ENCODE data around the gene TRAF3.
"Not testable (repeated sequence)": the region's sequence is repeated elsewhere in the genome, so short reads cannot be mapped to it uniquely, and the experiment has no call there.

The TRAF3 gene

DNA sequence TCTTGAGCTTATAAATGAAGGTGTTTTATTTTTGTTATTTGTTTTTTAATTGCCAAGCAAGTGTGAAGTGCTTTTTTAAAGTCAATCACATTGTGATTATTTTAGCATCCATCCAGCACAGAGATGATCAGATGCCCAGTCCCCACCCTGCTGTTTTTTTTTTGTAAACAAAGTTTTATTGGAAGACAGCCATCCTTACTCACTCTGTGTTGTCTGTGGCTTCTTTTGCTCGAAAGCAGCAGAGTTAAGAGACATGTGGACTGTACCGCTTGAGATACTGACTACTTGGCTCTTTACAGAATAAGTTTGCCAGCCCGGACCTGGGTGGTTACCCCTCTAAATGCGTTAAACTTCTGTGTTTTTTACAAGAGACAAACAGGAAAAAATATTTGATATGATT lies 114.3 kb downstream of the TRAF3 start:
- no peak for DNase-seq (ENCODE audit: low spot score)

DNA sequence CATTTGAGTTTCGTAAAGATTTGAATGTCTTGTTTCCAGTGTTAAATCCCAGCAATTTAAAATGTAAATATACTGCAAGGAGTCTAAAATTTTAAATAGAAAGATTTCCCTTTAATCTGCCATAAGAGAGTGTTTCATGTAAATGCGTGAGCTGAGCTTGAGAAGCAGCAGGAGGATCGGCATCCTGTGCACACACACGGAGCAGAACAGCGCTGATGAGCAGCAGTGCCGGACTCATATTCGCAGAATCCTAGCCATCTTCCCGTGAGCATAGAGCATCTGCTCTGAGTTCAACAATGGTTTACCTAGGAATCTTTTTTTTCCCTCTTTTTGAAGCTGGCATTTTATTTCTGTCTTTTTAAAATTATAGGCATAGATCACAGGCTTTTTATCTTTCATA lies 115.4 kb downstream of the TRAF3 start:
- no peak for DNase-seq (ENCODE audit: low spot score)

DNA sequence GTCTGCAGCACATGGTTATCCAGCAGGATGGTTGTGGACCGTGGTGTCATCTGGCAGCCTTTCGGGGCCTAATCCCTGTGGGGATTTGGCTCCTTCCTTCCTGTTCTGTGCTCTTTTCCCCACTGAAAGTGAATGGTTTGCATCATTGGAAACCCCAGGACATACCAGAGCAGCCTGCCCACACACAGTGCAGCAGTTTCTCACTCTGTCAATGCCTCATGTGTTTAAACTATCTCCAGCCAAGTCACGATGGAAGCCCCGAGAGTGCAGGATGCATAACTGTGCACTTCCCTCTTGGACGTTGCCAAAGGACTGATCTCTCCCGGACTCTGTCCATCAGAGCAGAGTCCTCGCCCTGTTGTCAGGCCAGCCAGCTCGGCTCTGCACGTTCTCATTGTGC lies 116.2 kb downstream of the TRAF3 start:
- no peak for DNase-seq (ENCODE audit: low spot score)

DNA sequence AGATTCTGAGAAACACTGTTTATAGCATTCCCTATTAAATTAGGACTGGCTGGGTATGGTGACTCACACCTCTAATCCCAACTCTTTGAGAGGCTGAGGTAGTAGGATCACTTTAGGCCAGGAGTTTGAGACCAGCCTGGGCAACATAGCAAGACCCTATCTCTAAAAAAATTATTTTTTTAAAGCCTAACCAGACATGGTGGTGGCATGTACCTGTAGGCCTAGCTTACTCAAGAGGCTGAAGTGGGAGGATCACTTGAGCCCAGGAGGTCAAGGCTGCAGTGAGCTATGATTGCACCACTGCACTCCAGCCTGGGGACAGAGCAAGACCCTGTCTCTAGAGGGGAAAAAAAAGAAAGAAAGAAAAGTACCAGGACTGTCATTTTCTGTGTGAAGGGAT lies 119.5 kb downstream of the TRAF3 start:
- DNase-seq (ENCODE audit: low spot score): not testable (repeated sequence)

DNA sequence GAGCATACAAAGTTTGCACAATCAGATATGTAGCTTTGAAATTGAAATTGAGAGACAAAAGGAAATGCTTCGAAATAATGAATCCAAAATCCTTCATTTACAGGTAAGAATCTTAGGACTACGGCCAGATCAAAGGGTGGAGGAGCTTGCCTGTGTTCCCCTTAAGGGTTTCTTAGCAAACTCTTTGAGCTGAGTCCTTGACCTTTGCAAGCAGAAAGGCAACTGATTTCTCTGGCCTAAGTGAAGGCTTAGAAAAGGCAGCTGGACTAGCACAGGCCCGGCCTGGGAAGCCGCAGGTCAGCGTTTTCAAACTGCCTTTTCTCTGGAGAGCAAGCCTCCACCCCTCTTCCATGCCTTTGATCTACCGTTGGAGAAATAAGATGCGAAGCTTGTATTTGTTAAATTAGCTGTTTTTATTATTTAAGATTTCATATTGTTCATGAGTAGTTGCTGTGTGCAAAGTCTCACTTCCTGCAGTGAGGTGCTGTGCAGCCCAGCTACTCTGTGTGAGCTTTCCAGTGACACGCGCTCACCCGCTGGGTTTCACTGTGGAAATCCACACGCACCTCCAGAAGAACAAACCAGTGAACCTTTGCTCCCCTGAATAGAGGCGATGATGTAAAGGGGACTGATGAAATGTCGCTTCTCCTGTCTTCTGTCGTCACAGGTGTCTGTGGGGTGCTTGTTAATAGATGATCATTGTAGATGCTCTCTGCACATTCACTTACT lies 120.2 kb downstream of the TRAF3 start:
- no peak for DNase-seq (ENCODE audit: low spot score)

DNA sequence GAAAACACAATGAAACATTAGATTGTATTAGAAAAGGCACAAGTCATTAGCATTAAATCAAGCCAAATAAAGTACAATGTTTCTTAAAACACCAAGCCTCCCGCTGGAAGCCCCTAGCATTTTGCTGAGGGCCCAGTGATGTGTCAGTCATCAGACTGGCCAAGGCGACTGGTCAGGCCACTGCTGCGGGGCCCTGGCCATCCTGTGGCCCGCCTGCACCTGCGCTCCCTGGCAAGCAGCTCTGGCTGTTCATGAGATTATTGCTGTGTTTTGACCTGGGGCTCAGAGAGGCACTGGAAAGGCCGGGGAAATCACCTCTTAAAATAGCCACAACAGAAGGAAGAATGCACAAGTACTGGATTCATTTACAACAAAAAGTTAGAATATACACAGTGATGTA lies 121.0 kb downstream of the TRAF3 start:
- no peak for DNase-seq (ENCODE audit: low spot score)

DNA sequence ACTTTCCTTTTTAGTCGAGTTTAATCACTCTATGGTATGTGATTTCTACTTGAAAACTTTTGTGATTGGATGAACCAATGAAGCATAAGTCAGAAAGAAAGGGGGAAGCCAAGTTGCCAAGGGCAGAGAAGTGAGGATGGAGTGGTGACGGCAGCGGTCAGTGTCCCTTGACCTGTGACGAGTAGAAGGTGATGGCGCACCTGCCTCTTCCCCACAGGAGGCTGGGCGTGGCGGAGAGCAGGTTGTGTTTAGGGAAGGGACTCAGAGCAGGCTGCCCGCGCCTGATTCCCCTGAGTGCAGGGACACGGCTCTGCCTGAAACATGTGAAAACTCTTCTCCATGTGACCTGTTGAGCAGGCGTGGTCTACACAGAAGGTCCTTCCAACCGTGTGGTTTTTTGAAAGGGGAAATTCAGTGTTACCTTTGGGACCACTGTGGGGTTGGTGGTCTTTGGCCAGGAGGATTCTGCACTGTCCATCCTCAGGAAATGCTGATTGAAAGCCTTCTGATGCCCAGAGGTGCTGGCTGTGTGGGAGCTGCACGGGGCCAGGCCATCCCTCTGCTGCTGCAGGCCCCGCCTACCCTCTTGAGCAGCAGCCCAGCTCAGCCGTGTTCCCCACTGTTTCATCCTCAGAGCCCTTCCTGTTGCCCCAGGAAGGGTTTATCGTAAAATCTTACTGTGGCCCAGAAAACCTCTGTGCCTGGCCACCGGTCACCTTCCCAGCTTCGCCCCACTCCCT lies 121.7 kb downstream of the TRAF3 start:
- no peak for DNase-seq (ENCODE audit: low spot score)

DNA sequence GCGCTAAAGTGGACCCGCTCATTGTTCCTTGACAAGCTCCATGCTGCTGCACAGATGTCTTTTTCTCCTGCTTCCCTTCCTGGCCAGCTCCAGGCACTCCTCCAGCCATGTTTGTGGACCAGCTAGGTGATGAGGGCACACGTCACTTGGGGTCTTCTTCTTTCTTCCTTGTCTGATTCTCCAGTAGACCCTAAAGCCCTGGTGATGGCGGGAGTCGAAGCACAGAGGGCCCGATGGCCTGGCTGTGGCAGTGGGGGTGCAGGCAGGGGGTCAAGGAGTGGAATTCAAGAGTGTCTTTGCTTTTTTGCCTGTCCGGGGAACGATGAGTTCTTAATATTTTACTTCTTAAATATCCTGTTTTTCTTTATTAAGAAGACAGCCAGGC lies 122.3 kb downstream of the TRAF3 start:
- DNase-seq (ENCODE audit: low spot score): no peak

DNA sequence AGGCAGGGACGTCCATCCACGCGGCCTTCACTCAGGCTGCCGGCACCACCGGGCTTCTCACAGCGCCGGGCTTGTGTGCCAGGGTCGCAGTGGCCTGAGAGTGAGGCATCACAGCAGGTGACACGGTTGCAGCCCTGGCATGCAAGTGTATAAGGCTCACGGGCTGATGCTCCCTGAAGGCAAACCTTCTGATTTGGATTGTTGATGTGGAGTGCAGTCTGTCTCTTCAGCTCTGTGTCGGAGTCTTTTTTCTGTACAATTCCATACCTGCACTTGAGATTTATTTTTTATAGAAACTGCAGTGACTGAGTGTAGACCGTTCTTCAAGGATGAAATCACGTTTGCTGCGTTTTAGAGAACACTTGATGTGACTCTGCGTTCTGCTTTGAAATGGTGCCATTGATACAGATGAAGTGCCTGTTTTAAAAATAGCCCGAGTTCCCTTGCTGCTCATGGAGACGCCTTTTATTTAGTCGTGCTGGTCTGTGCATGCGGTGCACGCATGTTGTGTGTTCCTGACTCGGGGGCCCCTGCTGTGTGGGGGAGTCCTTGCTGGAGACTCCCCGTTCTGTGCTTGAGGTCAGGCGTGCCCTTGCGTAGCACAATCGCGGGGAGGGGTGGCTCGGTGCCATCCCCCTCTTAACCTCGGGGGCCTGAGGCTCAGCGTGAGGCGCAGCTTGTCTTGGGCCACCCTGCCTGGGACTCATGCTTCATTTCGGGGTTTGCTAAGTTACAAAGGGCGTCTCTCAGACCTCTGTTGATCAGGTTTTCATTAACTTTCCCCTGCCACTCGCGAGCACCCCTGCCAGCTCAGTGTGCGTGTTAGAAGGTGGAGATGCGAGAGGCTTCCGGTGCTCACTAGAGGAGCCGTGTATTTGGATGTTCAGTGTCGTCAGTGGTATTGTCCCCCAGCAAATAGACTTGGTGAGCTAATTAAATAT lies 123.7 kb downstream of the TRAF3 start:
- no peak for DNase-seq (ENCODE audit: low spot score)

DNA sequence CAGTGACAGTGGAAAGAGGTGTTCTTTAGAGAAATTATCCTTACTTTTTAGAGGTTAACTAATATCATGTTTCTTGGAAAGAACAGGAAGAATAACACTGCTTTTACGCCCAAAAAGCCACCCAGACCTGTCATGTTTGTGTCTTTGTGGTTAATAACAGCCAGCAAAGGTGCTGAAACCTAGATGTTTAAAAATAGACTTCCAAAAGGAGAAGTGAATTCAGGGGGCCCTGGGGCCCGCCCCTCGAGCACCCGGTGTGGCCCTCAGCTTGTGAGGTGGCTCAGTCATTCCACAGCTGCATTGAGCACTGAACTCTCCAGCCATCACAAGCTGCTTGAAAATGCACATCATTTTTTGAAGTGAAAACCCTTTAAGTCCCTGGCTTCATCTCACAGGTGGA lies 124.4 kb downstream of the TRAF3 start:
- no peak for DNase-seq (ENCODE audit: low spot score)

DNA sequence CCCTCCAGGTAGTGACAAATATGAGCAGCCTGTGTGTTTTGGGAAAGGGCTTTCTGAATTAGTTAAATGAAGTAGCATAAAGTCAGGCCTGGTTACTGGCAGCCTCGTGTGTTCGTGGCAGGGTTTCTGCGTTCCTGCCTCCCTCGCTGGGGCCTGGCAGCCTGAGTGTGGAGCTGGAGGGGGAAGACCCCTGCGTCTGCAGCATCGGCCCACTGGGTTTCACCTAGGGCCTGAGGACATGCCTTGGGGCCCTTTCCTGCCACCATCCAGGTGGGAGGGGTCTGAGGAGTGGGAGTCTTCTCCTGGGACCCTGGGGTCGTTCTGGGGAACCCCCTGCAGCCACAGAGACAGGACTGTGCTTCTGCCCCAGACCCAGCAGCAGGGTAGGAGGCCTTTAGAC lies 124.8 kb downstream of the TRAF3 start:
- DNase-seq (ENCODE audit: low spot score): no peak

DNA sequence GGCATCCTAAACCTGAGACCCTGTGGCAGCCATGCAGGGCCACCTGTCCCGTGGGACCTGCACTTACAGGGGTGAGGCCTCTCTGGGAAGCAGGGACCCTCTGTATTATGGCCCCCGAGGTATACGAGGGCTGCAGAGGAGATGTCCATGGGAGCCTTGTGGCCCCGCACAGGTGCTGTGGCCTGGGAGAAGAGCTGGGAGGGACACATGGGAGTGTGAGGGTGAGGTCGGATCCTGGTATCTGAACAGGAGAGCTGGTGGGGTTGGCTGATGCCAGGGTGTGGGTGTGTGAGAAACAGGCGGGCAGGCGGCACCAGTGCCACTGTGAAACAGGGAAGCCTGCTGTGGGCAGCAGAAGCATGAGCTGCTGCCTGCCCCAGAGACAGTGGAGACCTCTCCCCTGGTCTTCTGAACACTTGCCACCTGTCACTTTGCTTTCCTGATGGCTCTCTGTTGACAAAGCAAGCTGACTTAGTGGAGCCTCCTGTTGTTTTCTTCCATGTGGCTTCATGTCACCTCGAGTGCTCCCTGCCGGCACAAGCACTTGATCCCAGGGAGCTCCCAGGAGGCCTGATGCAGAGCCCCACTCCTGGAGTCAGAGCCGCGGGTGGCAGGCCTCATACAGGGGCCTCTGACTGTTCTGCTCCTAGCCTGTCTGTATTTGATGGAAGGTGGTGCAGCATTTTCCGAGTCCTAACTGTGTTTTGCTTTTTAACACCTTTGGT lies 125.4 kb downstream of the TRAF3 start:
- DNase-seq (ENCODE audit: low spot score): no peak

DNA sequence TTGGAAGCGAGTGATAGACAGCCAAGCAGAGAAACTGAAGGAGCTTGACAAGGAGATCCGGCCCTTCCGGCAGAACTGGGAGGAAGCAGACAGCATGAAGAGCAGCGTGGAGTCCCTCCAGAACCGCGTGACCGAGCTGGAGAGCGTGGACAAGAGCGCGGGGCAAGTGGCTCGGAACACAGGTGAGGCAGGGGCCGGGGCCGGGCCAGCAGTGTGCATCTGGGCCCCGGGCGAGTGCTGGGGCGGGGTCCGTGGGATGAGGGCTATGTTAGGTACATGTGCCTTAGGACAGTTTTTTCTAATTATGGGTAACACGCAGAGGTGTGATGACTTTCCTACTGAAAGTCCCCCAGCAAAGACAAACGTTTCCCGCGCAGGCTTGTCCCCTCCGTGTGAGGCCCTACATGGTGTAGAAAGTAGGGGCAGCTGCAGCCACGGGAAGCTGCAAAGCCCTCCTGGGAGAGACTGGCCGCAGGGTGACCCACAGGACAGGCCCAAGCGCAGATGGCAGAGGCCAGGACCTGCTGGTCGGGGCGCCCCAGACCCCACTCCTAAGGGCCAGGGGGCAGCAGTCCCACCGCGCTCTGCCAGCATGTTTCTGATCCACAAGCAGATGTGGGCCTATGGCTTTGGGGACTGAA lies 126.1 kb downstream of the TRAF3 start:
- no peak for DNase-seq (ENCODE audit: low spot score)

DNA sequence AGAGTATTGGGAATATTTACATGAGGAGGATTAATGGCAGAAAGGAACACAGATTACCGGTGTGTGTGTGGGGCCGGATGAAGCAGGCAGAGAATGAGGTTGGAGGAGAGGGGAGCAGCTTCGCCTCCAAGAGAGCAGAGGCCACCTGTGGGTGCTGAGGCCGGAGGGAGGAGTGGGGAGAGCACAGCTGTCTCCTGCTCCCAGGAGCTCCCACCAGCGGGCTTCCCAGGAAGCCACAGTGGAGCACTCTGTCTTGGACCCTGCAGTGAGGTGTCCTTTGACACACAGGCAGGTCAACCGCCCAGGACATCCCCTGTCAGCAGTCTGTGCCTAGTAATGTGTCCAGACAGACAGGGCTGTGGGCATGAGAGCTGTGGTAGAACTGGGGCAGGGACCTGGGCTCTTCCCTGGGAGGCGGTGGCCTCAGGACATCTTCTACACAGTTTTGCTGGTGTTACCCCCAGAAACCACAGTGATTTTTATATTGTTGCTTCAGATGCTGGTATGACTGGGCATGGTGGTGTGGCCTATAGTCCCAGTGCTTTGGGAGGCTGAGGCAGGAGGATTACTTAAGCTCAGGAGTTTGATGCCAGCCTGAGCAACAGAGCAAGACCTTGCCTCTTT lies 126.8 kb downstream of the TRAF3 start:
- no peak for DNase-seq (ENCODE audit: low spot score)

DNA sequence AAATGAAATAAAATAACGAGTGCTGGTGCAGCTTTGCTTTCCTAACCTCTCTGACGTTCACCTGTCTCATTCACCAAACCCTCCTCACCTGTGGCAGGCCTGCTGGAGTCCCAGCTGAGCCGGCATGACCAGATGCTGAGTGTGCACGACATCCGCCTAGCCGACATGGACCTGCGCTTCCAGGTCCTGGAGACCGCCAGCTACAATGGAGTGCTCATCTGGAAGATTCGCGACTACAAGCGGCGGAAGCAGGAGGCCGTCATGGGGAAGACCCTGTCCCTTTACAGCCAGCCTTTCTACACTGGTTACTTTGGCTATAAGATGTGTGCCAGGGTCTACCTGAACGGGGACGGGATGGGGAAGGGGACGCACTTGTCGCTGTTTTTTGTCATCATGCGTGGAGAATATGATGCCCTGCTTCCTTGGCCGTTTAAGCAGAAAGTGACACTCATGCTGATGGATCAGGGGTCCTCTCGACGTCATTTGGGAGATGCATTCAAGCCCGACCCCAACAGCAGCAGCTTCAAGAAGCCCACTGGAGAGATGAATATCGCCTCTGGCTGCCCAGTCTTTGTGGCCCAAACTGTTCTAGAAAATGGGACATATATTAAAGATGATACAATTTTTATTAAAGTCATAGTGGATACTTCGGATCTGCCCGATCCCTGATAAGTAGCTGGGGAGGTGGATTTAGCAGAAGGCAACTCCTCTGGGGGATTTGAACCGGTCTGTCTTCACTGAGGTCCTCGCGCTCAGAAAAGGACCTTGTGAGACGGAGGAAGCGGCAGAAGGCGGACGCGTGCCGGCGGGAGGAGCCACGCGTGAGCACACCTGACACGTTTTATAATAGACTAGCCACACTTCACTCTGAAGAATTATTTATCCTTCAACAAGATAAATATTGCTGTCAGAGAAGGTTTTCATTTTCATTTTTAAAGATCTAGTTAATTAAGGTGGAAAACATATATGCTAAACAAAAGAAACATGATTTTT lies 128.2 kb downstream of the TRAF3 start:
- DNase-seq (ENCODE audit: low spot score): no peak

DNA sequence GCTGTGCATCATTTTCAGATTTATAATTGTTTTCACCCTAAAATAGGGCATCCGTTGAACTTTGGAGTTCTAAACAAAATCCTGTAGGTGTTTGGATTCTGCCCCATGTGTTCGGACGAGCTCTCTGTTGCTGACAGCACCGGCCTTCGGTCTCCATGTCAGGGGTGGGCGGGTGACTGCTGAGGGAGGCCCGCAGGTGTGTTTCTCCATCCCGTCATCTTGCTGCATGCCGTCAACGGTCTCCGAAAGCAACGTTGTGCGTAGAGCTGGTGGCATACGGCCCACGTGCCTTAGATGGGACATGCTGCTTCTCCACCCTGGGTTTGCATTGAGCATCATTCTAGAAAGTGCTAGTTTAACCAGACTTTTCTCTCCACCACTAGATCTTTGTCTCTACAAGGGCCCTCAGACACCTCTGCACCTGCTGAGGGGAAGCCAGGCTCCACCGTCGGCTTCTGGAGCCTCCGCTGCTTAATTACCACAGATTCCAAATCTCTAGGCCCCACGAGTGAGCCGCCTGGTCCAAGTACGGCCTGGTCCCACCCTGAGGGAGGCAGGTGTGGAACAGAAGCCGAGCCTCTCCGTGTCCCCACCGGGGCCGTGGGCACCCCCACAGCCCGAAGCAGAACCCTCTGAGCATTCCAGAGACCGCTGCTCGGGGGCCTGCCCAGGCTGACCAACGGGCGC lies 129.5 kb downstream of the TRAF3 start:
- no peak for DNase-seq (ENCODE audit: low spot score)

DNA sequence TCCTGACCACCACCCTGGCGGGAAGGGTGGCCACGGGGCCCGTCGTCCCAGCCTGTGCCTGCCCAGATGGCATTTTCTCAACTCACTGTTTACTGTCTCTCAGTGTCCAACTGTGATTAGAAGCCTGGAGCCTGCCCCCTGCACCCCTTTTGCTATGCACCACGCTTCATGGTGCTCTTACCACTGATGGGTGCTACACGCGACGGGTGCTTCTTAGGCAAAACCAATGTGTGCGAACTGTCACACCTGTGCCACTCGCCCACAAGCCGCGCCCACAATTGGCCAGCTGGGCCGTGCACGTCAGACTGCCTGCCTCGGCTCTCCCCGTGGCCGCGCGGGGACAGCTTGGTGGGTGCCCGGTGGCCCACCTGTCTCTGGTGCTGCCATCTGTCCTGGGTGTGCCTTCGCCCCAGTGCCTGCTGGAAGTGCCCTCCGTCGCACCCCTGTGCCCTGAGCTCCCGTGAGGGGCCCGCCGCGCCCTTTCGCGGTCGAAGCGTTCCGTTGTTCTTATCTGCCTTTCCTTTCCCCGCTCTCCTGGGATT lies 130.1 kb downstream of the TRAF3 start:
- DNase-seq (ENCODE audit: low spot score): no peak

DNA sequence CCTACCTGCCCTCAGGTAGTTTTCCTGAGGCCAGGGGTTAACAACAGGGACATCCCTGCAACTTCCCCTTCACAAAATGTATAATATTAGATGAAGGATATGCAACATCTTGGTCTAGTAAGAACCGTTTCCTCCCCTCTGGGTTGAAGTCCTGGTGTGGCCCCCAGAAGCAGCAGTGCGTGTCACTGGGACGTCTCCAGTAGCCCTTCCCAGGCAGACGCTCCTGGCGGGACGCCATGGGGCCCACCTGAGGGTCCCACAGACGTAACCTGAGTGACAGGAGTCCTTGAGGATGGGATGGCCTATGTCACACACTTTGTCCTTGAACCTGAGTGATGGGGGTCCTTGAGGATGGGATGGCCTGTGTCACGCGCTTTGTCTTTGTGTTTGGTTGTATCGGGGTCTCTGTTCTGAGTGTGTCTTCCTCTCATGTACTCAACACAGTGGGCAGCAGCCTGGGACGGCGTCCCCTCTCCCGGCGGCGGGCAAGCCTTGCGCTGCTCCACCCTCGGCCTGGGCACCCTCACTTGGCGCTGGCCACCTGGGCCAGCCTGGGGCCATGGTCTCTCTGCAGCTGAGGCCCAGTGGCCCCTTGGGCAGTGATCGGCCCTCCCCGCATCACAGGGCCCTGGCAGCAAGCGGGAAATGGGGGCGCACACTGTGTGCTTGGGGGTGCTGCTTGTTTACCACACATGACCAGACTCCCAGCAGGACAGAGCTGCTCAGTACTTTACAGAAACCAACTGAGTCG lies 130.9 kb downstream of the TRAF3 start:
- DNase-seq (ENCODE audit: low spot score): no peak

Data from activated CD4-positive, alpha-beta T cell treated with anti-CD3 and anti-CD28 coated beads, Interleukin-2, Interleukin-4, amounts not matched to agents 100 ng/mL and 50 ng/mL, durations not matched to agents 16 hours and 8 hours (primary cell).